ENCODE results near the gene TSPAN9.

The TSPAN9 gene

DNA sequence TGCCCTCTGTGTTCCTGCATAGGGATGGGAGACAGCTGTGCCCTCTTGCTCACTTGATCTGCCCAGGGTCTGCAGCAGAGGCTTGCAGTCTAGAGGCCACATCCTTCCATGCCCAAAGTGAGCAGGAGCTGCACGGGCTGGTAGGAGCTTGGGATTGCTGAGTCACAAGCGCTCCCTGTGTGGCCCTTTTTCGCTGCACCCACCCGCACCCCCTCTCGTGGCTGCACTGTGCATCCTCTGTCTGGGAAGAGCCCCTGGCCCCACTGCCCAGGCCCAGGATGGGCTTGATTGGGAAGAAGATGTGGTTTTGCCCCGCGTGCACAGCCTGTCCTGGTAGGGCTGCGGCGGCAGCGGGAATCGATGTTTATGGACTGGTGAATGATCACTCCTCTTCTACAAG, 192.4 kb downstream of the TSPAN9 start:
- H3K27me3 ChIP-seq (ENCODE audit: control insufficient read depth in 1 of 2, insufficient read depth in 2 of 2, low read length in 2 of 2) = no peaks in the 10 kb centered on the region
- peaks cover 1% of the 10 kb centered on the region for H3K4me1 ChIP-seq (ENCODE audit: control insufficient read depth, insufficient read depth, low read length)
- no peak overlapping the region for H3K9ac ChIP-seq (ENCODE audit: low read length in 2 of 2)
- H3K27ac ChIP-seq (ENCODE audit: low read length) = no peak overlapping the region
- no peak overlapping the region for H3K4me3 ChIP-seq (ENCODE audit: low read length in 2 of 2)
- H3K36me3 ChIP-seq (ENCODE audit: control insufficient read depth in 2 of 2, insufficient read depth in 2 of 2, low read length in 2 of 2) = no peaks in the 10 kb centered on the region
- no peaks in the 10 kb centered on the region for H3K9me3 ChIP-seq (ENCODE audit: control insufficient read depth in 2 of 2, low read length in 2 of 2)

DNA sequence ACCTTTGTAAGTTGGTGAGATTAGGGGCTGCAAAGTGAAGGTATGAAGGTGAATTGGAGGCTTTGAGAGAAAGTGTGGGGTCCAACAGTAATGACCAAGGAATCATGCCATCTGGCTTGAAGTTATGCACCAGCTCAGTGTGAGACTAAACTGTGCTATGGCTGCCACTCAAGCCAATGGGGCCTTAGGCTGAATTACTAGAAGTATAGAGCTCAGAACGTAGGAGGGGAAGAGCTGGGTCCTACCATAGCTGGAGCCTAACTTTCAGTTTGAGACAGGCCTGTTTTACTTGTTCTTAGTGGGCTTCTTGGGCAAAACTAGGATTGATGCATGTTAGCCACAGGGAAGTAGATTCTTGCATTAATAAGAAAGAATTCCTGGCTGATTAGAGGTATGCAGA, 194.0 kb downstream of the TSPAN9 start:
- H3K9me3 ChIP-seq (ENCODE audit: control insufficient read depth in 2 of 2, low read length in 2 of 2) = no peaks in the 10 kb centered on the region

DNA sequence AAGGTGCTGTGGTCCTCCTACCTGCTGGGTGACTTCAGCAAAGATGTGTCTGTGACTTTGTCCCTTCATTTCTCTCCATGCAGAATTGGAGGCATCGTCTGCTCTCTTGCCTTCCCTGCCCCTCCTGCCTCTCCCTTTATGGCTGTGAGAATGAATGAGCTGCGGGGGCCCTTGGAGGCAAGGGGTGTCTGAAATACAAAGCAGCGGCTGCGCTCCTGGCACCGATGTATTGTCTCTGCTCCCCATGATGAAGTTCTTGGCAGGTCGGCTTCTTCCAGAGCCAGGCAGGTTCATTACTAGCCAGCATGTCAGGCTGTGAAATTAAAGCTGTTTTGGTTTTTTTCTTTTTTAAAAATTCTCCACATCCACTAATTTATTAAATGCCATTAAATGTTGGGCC, 194.5 kb downstream of the TSPAN9 start:
- Histone ChIP-seq H3K9ac (ENCODE audit: low read length in 2 of 2) (no peak overlapping the region), H3K27me3 (ENCODE audit: control insufficient read depth in 1 of 2, insufficient read depth in 2 of 2, low read length in 2 of 2) (no peaks in the 10 kb centered on the region), H3K9me3 (ENCODE audit: control insufficient read depth in 2 of 2, low read length in 2 of 2) (no peaks in the 10 kb centered on the region), H3K4me1 (ENCODE audit: control insufficient read depth, insufficient read depth, low read length) (peaks cover 9% of the 10 kb centered on the region), H3K36me3 (ENCODE audit: control insufficient read depth in 2 of 2, insufficient read depth in 2 of 2, low read length in 2 of 2) (no peaks in the 10 kb centered on the region), H3K27ac (ENCODE audit: low read length) (no peak overlapping the region), H3K4me3 (ENCODE audit: low read length in 2 of 2) (no peak overlapping the region)

More for the DNA sequence above, 194.0 kb downstream of the TSPAN9 start:
- Histone ChIP-seq H3K4me3 (ENCODE audit: low read length in 2 of 2) (no peak overlapping the region), H3K9ac (ENCODE audit: low read length in 2 of 2) (no peak overlapping the region), H3K27me3 (ENCODE audit: control insufficient read depth in 1 of 2, insufficient read depth in 2 of 2, low read length in 2 of 2) (no peaks in the 10 kb centered on the region), H3K4me1 (ENCODE audit: control insufficient read depth, insufficient read depth, low read length) (peaks cover 9% of the 10 kb centered on the region), H3K36me3 (ENCODE audit: control insufficient read depth in 2 of 2, insufficient read depth in 2 of 2, low read length in 2 of 2) (no peaks in the 10 kb centered on the region), H3K27ac (ENCODE audit: low read length) (no peak overlapping the region)

DNA sequence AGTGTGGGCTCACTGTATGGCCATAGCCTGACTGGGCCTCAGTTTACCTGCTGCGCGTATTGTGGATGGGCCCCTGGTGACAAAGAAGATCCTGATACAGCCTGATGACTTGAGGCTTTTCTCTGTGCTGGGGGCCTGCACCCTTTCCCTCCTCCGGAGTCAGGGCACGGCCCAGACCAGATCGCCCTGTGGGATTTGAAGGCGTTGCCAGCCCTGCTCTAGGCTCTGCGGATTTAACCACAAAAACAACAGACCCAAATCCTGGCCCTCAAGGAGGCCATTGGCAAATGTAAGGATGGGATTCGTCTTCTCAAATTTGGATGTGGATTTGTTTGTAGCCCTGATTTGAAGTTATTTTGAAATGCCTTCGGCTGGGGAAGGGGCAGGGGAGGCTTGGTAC, 195.8 kb downstream of the TSPAN9 start:
- Histone ChIP-seq H3K36me3 (ENCODE audit: control insufficient read depth in 2 of 2, insufficient read depth in 2 of 2, low read length in 2 of 2) (no peaks in the 10 kb centered on the region), H3K9me3 (ENCODE audit: control insufficient read depth in 2 of 2, low read length in 2 of 2) (no peaks in the 10 kb centered on the region), H3K4me3 (ENCODE audit: low read length in 2 of 2) (no peak overlapping the region), H3K27me3 (ENCODE audit: control insufficient read depth in 1 of 2, insufficient read depth in 2 of 2, low read length in 2 of 2) (no peaks in the 10 kb centered on the region), H3K9ac (ENCODE audit: low read length in 2 of 2) (no peak overlapping the region), H3K27ac (ENCODE audit: low read length) (no peak overlapping the region), H3K4me1 (ENCODE audit: control insufficient read depth, insufficient read depth, low read length) (peaks cover 9% of the 10 kb centered on the region)

DNA sequence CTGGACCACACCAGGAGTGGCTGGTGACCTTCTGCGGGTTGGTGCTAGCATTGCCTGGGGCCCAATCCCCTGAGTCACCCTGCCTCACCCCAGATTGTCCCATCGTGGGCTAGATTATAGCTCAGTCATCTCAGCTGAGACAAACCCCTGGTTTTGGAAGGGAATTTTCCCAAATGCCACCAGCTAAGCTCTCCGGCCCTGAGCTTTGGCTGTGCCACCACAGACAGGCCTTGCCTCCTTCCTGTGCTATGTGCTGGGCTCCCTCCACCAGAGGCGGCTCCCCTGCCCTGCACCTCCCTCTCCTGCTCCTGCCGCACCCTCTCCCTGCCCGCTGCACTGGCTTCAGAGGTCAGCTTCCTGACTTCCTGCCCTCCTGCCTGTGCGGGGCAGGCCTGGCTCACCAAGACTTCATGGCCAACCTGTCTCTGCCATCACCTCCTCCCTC, 196.3 kb downstream of the TSPAN9 start:
- no peaks in the 10 kb centered on the region for H3K27me3 ChIP-seq (ENCODE audit: control insufficient read depth in 1 of 2, insufficient read depth in 2 of 2, low read length in 2 of 2)
- peaks cover 9% of the 10 kb centered on the region for H3K4me1 ChIP-seq (ENCODE audit: control insufficient read depth, insufficient read depth, low read length)
- no peak overlapping the region for H3K9ac ChIP-seq (ENCODE audit: low read length in 2 of 2)
- no peak overlapping the region for H3K27ac ChIP-seq (ENCODE audit: low read length)
- H3K36me3 ChIP-seq (ENCODE audit: control insufficient read depth in 2 of 2, insufficient read depth in 2 of 2, low read length in 2 of 2) = peaks cover 0 to 2% of the 10 kb centered on the region in 2 donors
- no peak overlapping the region for H3K4me3 ChIP-seq (ENCODE audit: low read length in 2 of 2)
- H3K9me3 ChIP-seq (ENCODE audit: control insufficient read depth in 2 of 2, low read length in 2 of 2) = no peaks in the 10 kb centered on the region

DNA sequence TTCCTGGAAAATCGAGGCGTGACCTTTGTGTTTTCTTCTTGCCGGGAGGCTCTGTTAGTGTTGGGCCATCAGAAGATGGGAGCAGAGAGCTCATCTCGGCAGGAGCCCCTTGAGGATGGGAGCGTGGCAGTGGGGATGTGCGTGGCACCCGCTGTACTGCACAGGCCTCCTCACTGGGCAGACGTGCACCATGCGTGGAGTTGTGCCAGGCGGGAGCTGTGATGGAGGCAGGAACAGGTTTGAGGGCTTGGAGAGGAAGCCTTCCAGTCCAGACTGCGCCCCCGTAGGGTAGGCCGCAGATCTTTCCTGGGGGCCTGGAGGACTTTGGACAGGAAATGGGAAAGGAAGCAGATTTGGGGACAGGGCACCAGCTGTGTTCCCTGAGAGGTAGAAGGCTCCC, 197.5 kb downstream of the TSPAN9 start:
- Histone ChIP-seq H3K27ac (ENCODE audit: low read length) (no peak overlapping the region), H3K36me3 (ENCODE audit: control insufficient read depth in 2 of 2, insufficient read depth in 2 of 2, low read length in 2 of 2) (peaks cover 0 to 5% of the 10 kb centered on the region in 2 donors), H3K4me1 (ENCODE audit: control insufficient read depth, insufficient read depth, low read length) (peaks cover 9% of the 10 kb centered on the region), H3K4me3 (ENCODE audit: low read length in 2 of 2) (no peak overlapping the region), H3K9ac (ENCODE audit: low read length in 2 of 2) (no peak overlapping the region), H3K27me3 (ENCODE audit: control insufficient read depth in 1 of 2, insufficient read depth in 2 of 2, low read length in 2 of 2) (no peaks in the 10 kb centered on the region), H3K9me3 (ENCODE audit: control insufficient read depth in 2 of 2, low read length in 2 of 2) (no peaks in the 10 kb centered on the region)

DNA sequence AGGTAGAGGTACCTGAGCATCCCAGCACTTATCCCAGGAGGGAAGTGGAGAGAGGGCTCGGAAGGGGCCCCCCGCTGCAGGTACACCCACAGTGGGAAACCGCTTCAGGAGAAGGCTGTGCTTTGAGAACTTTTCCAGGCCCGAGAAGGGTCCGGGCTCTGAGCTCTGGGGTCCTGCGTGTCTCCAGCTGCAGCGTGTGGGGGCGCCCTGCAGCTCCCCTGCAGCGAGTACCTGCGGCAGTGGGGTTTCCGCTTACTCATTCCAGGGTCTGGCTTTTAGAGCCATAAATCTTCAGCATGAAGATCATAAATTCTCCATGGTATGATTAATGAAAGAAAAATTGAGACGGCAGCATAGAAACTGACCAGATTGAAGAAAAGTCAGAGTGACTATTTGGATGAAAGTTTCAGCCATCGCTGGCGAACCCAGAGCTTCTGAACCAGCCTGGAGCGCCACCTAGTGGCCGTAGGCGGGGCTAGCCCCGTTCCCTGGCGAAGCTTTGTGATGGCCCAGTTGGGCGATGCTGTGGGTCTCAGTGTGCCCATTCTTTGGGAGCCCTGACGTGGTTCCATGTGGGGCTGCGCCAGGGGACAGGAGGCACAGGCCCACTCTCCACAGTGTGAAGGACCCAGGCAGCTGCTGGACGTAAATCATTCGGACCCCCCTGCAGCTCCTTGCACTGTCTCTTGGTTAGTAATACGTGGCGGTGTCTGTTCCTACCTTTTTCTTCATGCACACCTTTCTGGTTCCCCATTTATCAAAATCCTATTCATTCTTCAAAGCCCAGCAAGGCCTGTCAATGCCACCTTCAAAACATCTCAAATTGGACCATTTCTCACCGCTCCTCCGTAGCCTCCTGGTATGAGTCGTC, 198.2 kb downstream of the TSPAN9 start:
- no peak overlapping the region for H3K9ac ChIP-seq (ENCODE audit: low read length in 2 of 2)
- H3K36me3 ChIP-seq (ENCODE audit: control insufficient read depth in 2 of 2, insufficient read depth in 2 of 2, low read length in 2 of 2) = peaks cover 0 to 5% of the 10 kb centered on the region in 2 donors
- peaks cover 9% of the 10 kb centered on the region for H3K4me1 ChIP-seq (ENCODE audit: control insufficient read depth, insufficient read depth, low read length)
- H3K27me3 ChIP-seq (ENCODE audit: control insufficient read depth in 1 of 2, insufficient read depth in 2 of 2, low read length in 2 of 2) = no peaks in the 10 kb centered on the region
- no peak overlapping the region for H3K4me3 ChIP-seq (ENCODE audit: low read length in 2 of 2)
- no peak overlapping the region for H3K27ac ChIP-seq (ENCODE audit: low read length)
- no peaks in the 10 kb centered on the region for H3K9me3 ChIP-seq (ENCODE audit: control insufficient read depth in 2 of 2, low read length in 2 of 2)

DNA sequence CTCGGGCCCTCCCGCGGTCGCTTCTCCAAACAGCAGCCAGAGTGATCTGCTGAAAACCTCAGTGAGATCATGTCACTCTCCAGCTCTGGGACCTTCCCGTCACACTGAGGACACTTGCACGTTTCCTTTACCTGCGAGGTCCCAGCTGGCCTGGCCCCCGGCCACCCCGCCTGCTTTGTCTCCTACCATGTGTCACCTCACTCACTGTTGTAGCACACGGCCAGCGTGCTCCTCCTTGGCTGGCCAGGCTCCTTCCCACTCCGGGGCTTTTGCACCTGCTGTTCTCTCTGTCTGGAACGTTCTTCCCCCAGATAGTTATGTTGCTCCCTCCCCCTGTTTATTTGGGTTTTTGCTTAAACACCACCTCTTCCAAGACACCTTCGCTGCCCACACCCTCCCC, 199.0 kb downstream of the TSPAN9 start:
- Histone ChIP-seq H3K27me3 (ENCODE audit: control insufficient read depth in 1 of 2, insufficient read depth in 2 of 2, low read length in 2 of 2) (no peaks in the 10 kb centered on the region), H3K36me3 (ENCODE audit: control insufficient read depth in 2 of 2, insufficient read depth in 2 of 2, low read length in 2 of 2) (peaks cover 0 to 5% of the 10 kb centered on the region in 2 donors), H3K9me3 (ENCODE audit: control insufficient read depth in 2 of 2, low read length in 2 of 2) (no peaks in the 10 kb centered on the region), H3K27ac (ENCODE audit: low read length) (no peak overlapping the region), H3K4me3 (ENCODE audit: low read length in 2 of 2) (no peak overlapping the region), H3K4me1 (ENCODE audit: control insufficient read depth, insufficient read depth, low read length) (peaks cover 9% of the 10 kb centered on the region), H3K9ac (ENCODE audit: low read length in 2 of 2) (no peak overlapping the region)

DNA sequence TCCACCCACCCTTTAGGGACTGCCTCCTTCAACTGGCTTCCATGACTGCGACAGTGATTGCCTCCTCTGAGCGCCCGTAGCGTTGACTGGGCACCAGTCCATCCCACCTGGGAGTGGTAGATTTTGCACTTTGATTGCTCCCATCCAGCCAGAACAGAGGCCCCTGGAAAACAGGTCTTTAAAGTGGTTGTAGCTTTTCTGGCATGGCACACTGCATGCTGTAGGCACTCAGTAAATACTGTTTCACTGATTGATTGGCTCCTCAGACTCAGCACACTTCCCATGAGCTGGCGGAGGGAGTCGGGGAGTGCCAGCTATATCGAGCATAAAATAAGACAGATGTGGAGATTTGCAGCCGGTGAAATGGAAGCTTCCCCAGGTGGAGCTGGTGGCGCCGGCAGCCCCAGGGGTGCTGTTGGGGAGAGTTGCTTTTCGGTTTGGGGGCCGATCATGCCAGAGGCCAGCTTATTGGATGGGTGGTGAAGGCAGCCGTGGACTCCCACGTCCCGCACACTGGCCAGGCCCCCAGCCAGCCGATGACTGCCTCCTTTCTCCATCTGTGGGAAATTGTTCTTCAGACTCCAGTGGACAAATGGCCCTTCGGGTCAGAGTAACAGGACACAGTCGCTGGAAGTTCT, 200.2 kb downstream of the TSPAN9 start:
- H3K4me3 ChIP-seq (ENCODE audit: low read length in 2 of 2) = no peak overlapping the region
- no peaks in the 10 kb centered on the region for H3K9me3 ChIP-seq (ENCODE audit: control insufficient read depth in 2 of 2, low read length in 2 of 2)
- H3K27me3 ChIP-seq (ENCODE audit: control insufficient read depth in 1 of 2, insufficient read depth in 2 of 2, low read length in 2 of 2) = no peaks in the 10 kb centered on the region
- H3K36me3 ChIP-seq (ENCODE audit: control insufficient read depth in 2 of 2, insufficient read depth in 2 of 2, low read length in 2 of 2) = peaks cover 5 to 11% of the 10 kb centered on the region in 2 donors
- peaks cover 16% of the 10 kb centered on the region for H3K4me1 ChIP-seq (ENCODE audit: control insufficient read depth, insufficient read depth, low read length)
- H3K9ac ChIP-seq (ENCODE audit: low read length in 2 of 2) = no peak overlapping the region
- no peak overlapping the region for H3K27ac ChIP-seq (ENCODE audit: low read length)

DNA sequence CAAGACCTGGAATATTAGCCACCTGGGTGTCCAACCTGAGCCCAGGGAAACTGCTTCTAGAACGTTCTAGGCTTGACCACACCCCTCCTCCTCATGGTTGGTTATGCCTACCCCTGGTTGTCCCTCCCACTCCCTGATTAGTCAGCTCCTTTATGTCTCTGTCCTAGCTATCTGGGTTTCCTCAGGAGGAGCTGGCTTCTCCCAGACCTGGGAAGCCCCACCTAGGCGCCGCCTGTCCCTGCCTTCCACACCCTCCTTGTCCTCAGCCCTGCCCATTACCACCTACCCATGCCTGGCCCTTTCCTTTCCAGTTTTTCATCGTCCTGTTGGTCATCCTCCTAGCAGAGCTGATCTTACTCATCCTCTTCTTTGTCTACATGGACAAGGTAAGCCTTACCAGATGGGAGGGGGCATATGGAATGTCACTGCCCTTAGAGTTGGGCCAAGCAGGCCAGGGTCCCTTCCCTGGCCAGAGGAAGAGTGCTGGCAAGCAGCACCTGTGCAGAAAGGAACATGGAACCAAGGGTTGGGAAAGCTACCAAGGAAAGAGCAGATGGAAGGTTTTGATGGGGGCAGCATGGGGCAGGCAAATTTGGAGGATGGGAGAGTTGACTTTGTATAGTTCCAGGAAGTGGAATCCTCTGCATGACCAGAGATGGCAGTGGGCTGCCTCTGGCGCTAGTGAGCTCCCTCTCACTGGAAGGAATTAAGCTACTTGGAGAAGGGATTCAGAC, 201.7 kb downstream of the TSPAN9 start:
- peaks cover 5 to 13% of the 10 kb centered on the region in 2 donors for H3K36me3 ChIP-seq (ENCODE audit: control insufficient read depth in 2 of 2, insufficient read depth in 2 of 2, low read length in 2 of 2)
- H3K27ac ChIP-seq (ENCODE audit: low read length) = no peak overlapping the region
- H3K27me3 ChIP-seq (ENCODE audit: control insufficient read depth in 1 of 2, insufficient read depth in 2 of 2, low read length in 2 of 2) = no peaks in the 10 kb centered on the region
- H3K4me3 ChIP-seq (ENCODE audit: low read length in 2 of 2) = no peak overlapping the region
- no peaks in the 10 kb centered on the region for H3K9me3 ChIP-seq (ENCODE audit: control insufficient read depth in 2 of 2, low read length in 2 of 2)
- peaks cover 16% of the 10 kb centered on the region for H3K4me1 ChIP-seq (ENCODE audit: control insufficient read depth, insufficient read depth, low read length)
- H3K9ac ChIP-seq (ENCODE audit: low read length in 2 of 2) = no peak overlapping the region

Measured in stomach smooth muscle (tissue), 2 donors.